ENCODE results near the gene KRTAP6-2.

KRTAP6-2 gene

GRCh38 chr21:30577766-30578165, 20.9 kb downstream of the KRTAP6-2 start:
- in situ Hi-C loops (cut with HindIII; ENCODE audit: low sequenced_read_pairs), result no loop called here

GRCh38 chr21:30567617-30568016, 31.1 kb downstream of the KRTAP6-2 start:
- in situ Hi-C loops (cut with HindIII; ENCODE audit: low sequenced_read_pairs), result no loop called here

- in situ Hi-C loops (cut with HindIII; ENCODE audit: low sequenced_read_pairs), result no loop called here
These were observed 35.1 kb downstream of the KRTAP6-2 start for GRCh38 chr21:30563630-30564029.

- in situ Hi-C loops (cut with HindIII; ENCODE audit: low sequenced_read_pairs), result no loop called here
These were observed 35.6 kb downstream of the KRTAP6-2 start for GRCh38 chr21:30563072-30563471.

- in situ Hi-C loops (cut with HindIII; ENCODE audit: low sequenced_read_pairs), result no loop called here
These were observed 36.7 kb downstream of the KRTAP6-2 start for GRCh38 chr21:30561957-30562356.

GRCh38 chr21:30561264-30561895, 37.3 kb downstream of the KRTAP6-2 start, which contains the start of gene KRTAP19-7:
Gene KRTAP19-7 (minus strand): TSS chr21:30561314. CDS start chr21:30561289, 25 bp downstream.
- in situ Hi-C loops (cut with HindIII; ENCODE audit: low sequenced_read_pairs), result no loop called here

- in situ Hi-C loops (cut with HindIII; ENCODE audit: low sequenced_read_pairs), result no loop called here
These were observed 43.6 kb downstream of the KRTAP6-2 start for GRCh38 chr21:30555095-30555494.

GRCh38 chr21:30552782-30553181, 45.9 kb downstream of the KRTAP6-2 start:
- in situ Hi-C loops (cut with HindIII; ENCODE audit: low sequenced_read_pairs), result no loop called here

All from endothelial cell of hepatic sinusoid (primary cell).